Measurements from ENCODE around the gene TTF2. TPM values are rescaled to one million over a fixed set of nuclear protein-coding genes. Genes with fewer than 3 reads are reported as not detected.

TTF2 gene
- total and polyA plus RNA-seq, 9 of the 15 experiments (the other 6 are each of a cell fraction or from before 2014, with no cell fraction given): 9.4 to 71.1 (median 42.1) TPM

- no peak for TF ChIP-seq PRDM10 (IDR thresholded peaks at IDR 0.05; ENCODE audit: partially characterized antibody)
- TF ChIP-seq FOXA3 (CRISPR knock-in tag; conservative IDR thresholded peaks at IDR 0.05 in 1 of 2, IDR thresholded peaks at IDR 0.05 in 1 of 2): no peak
- TF ChIP-seq ZBTB43 (CRISPR knock-in tag; IDR thresholded peaks at IDR 0.05): no peak
- no peak for TF ChIP-seq HES1 (IDR thresholded peaks at IDR 0.05; ENCODE audit: low read depth)
- no peak for TF ChIP-seq HMBOX1 (IDR thresholded peaks at IDR 0.05)
- no peak for TF ChIP-seq HDAC6 (IDR thresholded peaks at IDR 0.05; ENCODE audit: low read depth, low read length)
- no peak for TF ChIP-seq CLOCK (CRISPR knock-in tag; IDR thresholded peaks at IDR 0.05; ENCODE audit: borderline replicate concordance)
- TF ChIP-seq ZBTB33 (CRISPR knock-in tag; IDR thresholded peaks at IDR 0.05): no peak
- no peak for TF ChIP-seq MTA1 (IDR thresholded peaks at IDR 0.05; ENCODE audit: borderline replicate concordance)
- TF ChIP-seq ZNF518B (CRISPR knock-in tag; IDR thresholded peaks at IDR 0.05): no peak
- TF ChIP-seq CGGBP1 (CRISPR knock-in tag; IDR thresholded peaks at IDR 0.05): no peak
Observed at GRCh38 chr1:117138561-117138960, 78.4 kb downstream of the TTF2 start (continued).

Measured in K562 (cell line).